HL-60/S4 treated with phorbol 12-myristate 13-acetate at 8.2 ng/mL for 4 days and 3 days (cell line): ENCODE results near the gene TBC1D16.

ENCODE experiments used
- in situ Hi-C: fragments of 300-500 bp; cut with MboI; formaldehyde crosslinking; loops from 2 replicates; pipeline ENCODE4 v1.15.0; 2022; ENCODE audit warnings: low sequenced_read_pairs

TBC1D16 gene

GRCh38 chr17:79927688-79928501 lies 107.8 kb downstream of the TBC1D16 start:
- in situ Hi-C loops, result no loop called here

- in situ Hi-C loops, result no loop called here
Measured at GRCh38 chr17:79927136-79927661, 108.5 kb downstream of the TBC1D16 start.

- in situ Hi-C loops, result no loop called here
Measured at GRCh38 chr17:79926605-79927135, 109.0 kb downstream of the TBC1D16 start.

GRCh38 chr17:79926142-79926604 lies 109.5 kb downstream of the TBC1D16 start:
- in situ Hi-C loops, result no loop called here

GRCh38 chr17:79925242-79925957 lies 110.3 kb downstream of the TBC1D16 start:
- in situ Hi-C loops, result no loop called here

GRCh38 chr17:79924639-79924976 lies 111.1 kb downstream of the TBC1D16 start:
- in situ Hi-C loops, result no loop called here

- in situ Hi-C loops, result no loop called here
Measured at GRCh38 chr17:79923974-79924638, 111.6 kb downstream of the TBC1D16 start.

- in situ Hi-C loops, result no loop called here
Measured at GRCh38 chr17:79922798-79923197, 112.9 kb downstream of the TBC1D16 start.

GRCh38 chr17:79922116-79922601 lies 113.5 kb downstream of the TBC1D16 start:
- in situ Hi-C loops, result no loop called here

GRCh38 chr17:79921411-79922115 lies 114.1 kb downstream of the TBC1D16 start:
- in situ Hi-C loops, result no loop called here

- in situ Hi-C loops, result no loop called here
Measured at GRCh38 chr17:79920751-79921410, 114.8 kb downstream of the TBC1D16 start.

- in situ Hi-C loops, result no loop called here
Measured at GRCh38 chr17:79919862-79920720, 115.6 kb downstream of the TBC1D16 start.

- in situ Hi-C loops, result no loop called here
Measured at GRCh38 chr17:79919164-79919585, 116.5 kb downstream of the TBC1D16 start.

- in situ Hi-C loops, result no loop called here
Measured at GRCh38 chr17:79918581-79919163, 117.0 kb downstream of the TBC1D16 start.

GRCh38 chr17:79917902-79918484 lies 117.7 kb downstream of the TBC1D16 start:
- in situ Hi-C loops, result no loop called here

- in situ Hi-C loops, result no loop called here
Measured at GRCh38 chr17:79916991-79917901, 118.4 kb downstream of the TBC1D16 start.

- in situ Hi-C loops, result no loop called here
Measured at GRCh38 chr17:79916506-79916905, 119.2 kb downstream of the TBC1D16 start.
